NT2/D1 (cell line): ENCODE measurements around the gene ENPEP.

Experiments
- SUZ12 ChIP-seq: IDR thresholded peaks from 2 replicates; pipeline ENCODE4 v1.6.1; 2011; ENCODE audit not compliant: insufficient read length, insufficient read depth; ENCODE audit errors: extremely low read depth
- YY1 ChIP-seq: IDR thresholded peaks from 2 replicates; pipeline ENCODE4 v1.6.1; 2011; ENCODE audit not compliant: insufficient read length, insufficient read depth
- ZNF274 ChIP-seq: IDR thresholded peaks from 2 replicates; pipeline ENCODE4 v1.6.1; 2011; ENCODE audit warnings: mild to moderate bottlenecking, low read depth, low read length

DNA sequence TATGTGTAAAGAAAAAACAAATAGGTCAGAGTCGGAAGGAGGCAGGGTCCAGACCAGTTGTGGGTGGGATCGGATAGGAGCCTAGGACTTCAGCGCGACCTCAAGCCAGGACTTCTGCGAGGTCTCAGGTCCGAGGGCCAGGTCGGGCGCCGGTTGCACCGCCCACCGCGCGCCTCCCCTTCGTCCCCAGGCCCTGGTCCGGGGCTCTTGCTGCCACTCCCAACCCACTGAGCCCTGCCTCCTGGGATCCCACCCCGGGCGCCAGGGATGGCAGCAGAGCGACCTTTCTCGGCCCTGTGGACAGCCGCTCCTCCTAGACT, 134.6 kb downstream of the ENPEP start:
- TF ChIP-seq YY1 (no peak), ZNF274 (no peak), SUZ12 (no peak)
